Psoas muscle (tissue), 8 donors: ENCODE data around the gene PPP2R2C. TPM values are rescaled to one million over a fixed set of nuclear protein-coding genes. Genes with fewer than 3 reads are reported as not detected.

Experiments
- ATAC-seq, 4 donors: fragments of 200-7000 bp; cut with Tn5 transposase; one replicate each; pipeline ENCODE4 v1.9.1; 2020; ENCODE audit warnings: moderate library complexity in 3 of 4, mild to moderate bottlenecking in 2 of 4
- DNase-seq, 2 donors: peaks; one replicate each; pipeline ENCODE4 v3.0.0-alpha.2; 2020
- H3K27ac ChIP-seq: fragments of 200-600 bp; one replicate; pipeline ENCODE4 v1.8.0; 2022
- H3K27me3 ChIP-seq, 3 donors: fragments of 200-600 bp in 1 of 3; one replicate each; pipeline versions ENCODE4 v1.6.1 to v1.8.0; 2013 to 2022; ENCODE audit warnings: low read length in 2 of 3, mild to moderate bottlenecking in 2 of 3, moderate library complexity in 1 of 3; ENCODE audit not compliant: insufficient read depth in 3 of 3
- H3K36me3 ChIP-seq, 2 donors: fragments of 200-600 bp in 1 of 2; one replicate each; pipeline versions ENCODE4 v1.6.1 to v1.8.0; 2013 to 2022; ENCODE audit warnings: low read depth in 1 of 2, mild to moderate bottlenecking in 1 of 2, moderate library complexity in 1 of 2; ENCODE audit not compliant: insufficient read depth in 1 of 2
- H3K4me1 ChIP-seq: fragments of 200-600 bp; one replicate; pipeline ENCODE4 v1.8.0; 2022
- H3K4me3 ChIP-seq: fragments of 200-600 bp; one replicate; pipeline ENCODE4 v1.8.0; 2022; ENCODE audit warnings: mild to moderate bottlenecking
- H3K9me3 ChIP-seq: fragments of 200-600 bp; one replicate; pipeline ENCODE4 v1.8.0; 2022
- CTCF ChIP-seq: fragments of 200-600 bp; IDR thresholded peaks from one replicate; pipeline ENCODE4 v1.8.0; 2022; ENCODE audit warnings: antibody characterized with exemption
- WGBS, 3 donors: extraction: QIAGEN DNeasy Blood & Tissue Kit; methylation state at CpG; one replicate each; pipeline versions ENCODE4 v1.1.6 to v1.1.7; 2013; 5-methylcytosine and 5-hydroxymethylcytosine counted together
- intact Hi-C, 2 donors: fragments of 100-400 bp; cut with DNase I; formaldehyde crosslinking; loops; one replicate each; pipeline versions ENCODE4 v1.11.0 to v1.14.2; 2022
- polyA plus RNA-seq, 3 donors: library from polyadenylated mRNA; stranded (reverse); fragments of 200-250 nt; gene quantifications; one replicate each; pipeline ENCODE4 v1.2.3, GENCODE V29; 2013
- total RNA-seq, 4 donors: library from RNA; stranded (reverse); fragmentation: NEBNext Ultra II Directional in 2 of 4; extraction: Animal tissue kit (Norgen Biotek cat#: 25700) in 2 of 4; gene quantifications; one replicate each; pipeline versions ENCODE4 v1.2.1 to v1.2.4, GENCODE V29; 2021 to 2023
- donor health status: healthy with polysubstance abuse.
- donor health status: DM: no; HTN: no; CAD: no; lungs with moderate emphysema.
- donor health status: Bipolar disorder and iron deficiency.
- donor health status: healthy.
- donor health status: DM: yes; HTN: yes; CAD: no.
- donor health status: DM: no; HTN: no; CAD: no.
- donor health status: DM: no; HTN: no; CAD: no.
- donor health status: DM: yes; HTN: yes; CAD: no.

Gene PPP2R2C
- total and polyA plus RNA-seq, 7 donors, result 0.08 to 3.2 (median 1.2) TPM

- Histone ChIP-seq H3K9me3 (no peaks in the 10 kb centered on the region), H3K36me3 (no peaks in the 10 kb centered on the region), H3K27ac (no peak overlapping the region), H3K4me1 (no peaks in the 10 kb centered on the region), H3K27me3 (peaks cover 0 to 30% (median 6%) of the 10 kb centered on the region in 3 donors), H3K4me3 (no peak overlapping the region)
- ATAC-seq (no peak), DNase-seq (peak in 1 of 2 donors; percentile 55)
- WGBS, 3 donors, result 89 to 90% (median 89%) methylated on average over 21 to 28 of the region's 28 CpGs
- intact Hi-C loops, result loop anchor here (1.0 to 5.0 kb wide), 3 partner anchors 75 to 329 kb away; no protein-coding TSS in a partner anchor
- TF ChIP-seq CTCF, result no peak
These were observed 145.9 kb downstream of the PPP2R2C start for GRCh38 chr4:6326312-6327060.

GRCh38 chr4:6325788-6326290, 146.6 kb downstream of the PPP2R2C start:
- peak overlapping the region; percentile 27 for H3K27ac ChIP-seq
- peaks cover 0 to 30% (median 3%) of the 10 kb centered on the region in 3 donors for H3K27me3 ChIP-seq
- WGBS, 3 donors, result 76 to 78% (median 78%) methylated on average over 13 to 14 of the region's 14 CpGs

GRCh38 chr4:6324999-6325787, 147.2 kb downstream of the PPP2R2C start:
- Histone ChIP-seq H3K27ac (peak overlapping the region; percentile 27), H3K4me1 (no peaks in the 10 kb centered on the region), H3K4me3 (no peak overlapping the region), H3K36me3 (no peaks in the 10 kb centered on the region), H3K27me3 (peaks cover 0 to 30% (median 4%) of the 10 kb centered on the region in 3 donors), H3K9me3 (no peaks in the 10 kb centered on the region)
- intact Hi-C loops, result loop anchor here in 1 of 2 donors (5.0 kb wide), 1 partner anchor 328 kb away; no protein-coding TSS in a partner anchor
- DNase-seq (peak; percentile 31 to 58), ATAC-seq (peak in 3 of 4 donors; percentile 26 to 49 (median 36))
- WGBS, 3 donors, result 44 to 47% (median 46%) methylated on average over 22 of the region's 22 CpGs
- no peak for TF ChIP-seq CTCF

More at GRCh38 chr4:6325788-6326290, 146.6 kb downstream of the PPP2R2C start:
- no peak for ATAC-seq
- Histone ChIP-seq H3K36me3 (no peaks in the 10 kb centered on the region), H3K4me3 (no peak overlapping the region), H3K4me1 (no peaks in the 10 kb centered on the region), H3K9me3 (no peaks in the 10 kb centered on the region)
- DNase-seq, result peak in 1 of 2 donors; percentile 36
- intact Hi-C loops, result loop anchor here (2.0 to 5.0 kb wide), 2 partner anchors 75 to 329 kb away; no protein-coding TSS in a partner anchor
- TF ChIP-seq CTCF, result no peak

GRCh38 chr4:6324461-6324998, 147.9 kb downstream of the PPP2R2C start:
- H3K9me3 ChIP-seq, result no peaks in the 10 kb centered on the region
- ATAC-seq, result no peak
- DNase-seq, result peak in 1 of 2 donors; percentile 41
- TF ChIP-seq CTCF, result no peak
- no peaks in the 10 kb centered on the region for H3K4me1 ChIP-seq
- intact Hi-C loops, result no loop called here
- H3K4me3 ChIP-seq, result no peak overlapping the region
- no peaks in the 10 kb centered on the region for H3K36me3 ChIP-seq
- H3K27me3 ChIP-seq, result peaks cover 0 to 30% (median 4%) of the 10 kb centered on the region in 3 donors
- 34 to 36% (median 36%) methylated on average over 15 of the region's 15 CpGs for WGBS, 3 donors
- peak overlapping the region; percentile 9 for H3K27ac ChIP-seq
